Loucy (cell line): ENCODE results near the gene SLC5A11.
"Not testable (repeated sequence)": the region's sequence is repeated elsewhere in the genome, so short reads cannot be mapped to it uniquely, and the experiment has no call there.

Source experiments
- H2AFZ ChIP-seq: fragments of 200-600 bp; sonication (generic); 2 replicates; pipeline ENCODE4 v1.6.0; 2016; ENCODE audit warnings: antibody characterized with exemption, mild to moderate bottlenecking, low read length, moderate library complexity
- H3F3A ChIP-seq: fragments of 200-600 bp; 2 replicates; pipeline ENCODE4 v1.6.0; 2016; ENCODE audit warnings: antibody characterized with exemption, low read depth, mild to moderate bottlenecking
- H3K27me3 ChIP-seq: fragments of 200-600 bp; sonication (generic); 2 replicates; pipeline ENCODE4 v1.6.1; 2014; ENCODE audit warnings: low read length, mild to moderate bottlenecking; ENCODE audit not compliant: insufficient read depth, poor library complexity, severe bottlenecking
- H3K36me3 ChIP-seq: fragments of 200-600 bp; sonication (generic); 2 replicates; pipeline ENCODE4 v1.6.1; 2016; ENCODE audit warnings: low read length; ENCODE audit not compliant: insufficient read depth
- H3K4me1 ChIP-seq: fragments of 200-600 bp; sonication (generic); 2 replicates; pipeline ENCODE4 v1.5.1; 2014; ENCODE audit warnings: low read length, mild to moderate bottlenecking; ENCODE audit not compliant: insufficient read depth, poor library complexity, severe bottlenecking
- H3K4me2 ChIP-seq: fragments of 200-600 bp; sonication (generic); 2 replicates; pipeline ENCODE4 v1.6.0; 2014; ENCODE audit warnings: antibody characterized with exemption, low read length, low read depth, mild to moderate bottlenecking; ENCODE audit not compliant: poor library complexity, severe bottlenecking
- H3K4me3 ChIP-seq: fragments of 200-600 bp; sonication (generic); 2 replicates; pipeline ENCODE4 v1.5.1; 2014; ENCODE audit warnings: low read length, mild to moderate bottlenecking, mixed read lengths; ENCODE audit not compliant: poor library complexity, severe bottlenecking
- H3K79me2 ChIP-seq: fragments of 200-600 bp; sonication (generic); 2 replicates; pipeline ENCODE4 v1.6.1; 2014; ENCODE audit warnings: low read length; ENCODE audit not compliant: insufficient read depth
- H3K9ac ChIP-seq: fragments of 200-600 bp; sonication (generic); 2 replicates; pipeline ENCODE4 v1.6.0; 2014; ENCODE audit warnings: mild to moderate bottlenecking, low read depth, low read length, moderate library complexity; ENCODE audit not compliant: poor library complexity, severe bottlenecking
- H3K9me2 ChIP-seq: fragments of 200-600 bp; sonication (generic); replicated peaks from 2 replicates; pipeline ENCODE4 v1.6.1; 2016; ENCODE audit warnings: low read depth, low read length, mixed read lengths
- H3K9me3 ChIP-seq: fragments of 200-600 bp; sonication (generic); 2 replicates; pipeline ENCODE4 v1.6.1; 2014; ENCODE audit warnings: mild to moderate bottlenecking, antibody characterized with exemption, low read length, low read depth; ENCODE audit not compliant: insufficient read depth
- H4K20me1 ChIP-seq: fragments of 200-600 bp; sonication (generic); 2 replicates; pipeline ENCODE4 v1.6.0; 2014; ENCODE audit warnings: antibody characterized with exemption, low read length, mild to moderate bottlenecking; ENCODE audit not compliant: insufficient read depth, poor library complexity, severe bottlenecking
- CTCF ChIP-seq: fragments of 200-600 bp; sonication (generic); conservative IDR thresholded peaks from 2 replicates; pipeline ENCODE4 v1.5.1; 2014; ENCODE audit warnings: mild to moderate bottlenecking, antibody characterized with exemption, low read length
- EZH2phosphoT487 ChIP-seq: fragments of 200-600 bp; IDR thresholded peaks from 2 replicates; pipeline ENCODE4 v1.6.1; 2018; ENCODE audit warnings: antibody characterized with exemption, mild to moderate bottlenecking, moderate library complexity, borderline replicate concordance

The SLC5A11 gene

GRCh38 chr16:24805484-24805883 is 40.3 kb upstream of the SLC5A11 start:
- Histone ChIP-seq H3K79me2 (no peaks in the 10 kb centered on the region), H3K36me3 (peaks cover 97% of the 10 kb centered on the region), H3F3A (no peaks in the 10 kb centered on the region), H4K20me1 (no peaks in the 10 kb centered on the region), H2AFZ (no peak overlapping the region), H3K27me3 (no peaks in the 10 kb centered on the region), H3K9me2 (no peaks in the 10 kb centered on the region), H3K4me3 (no peak overlapping the region), H3K9ac (no peak overlapping the region), H3K9me3 (no peaks in the 10 kb centered on the region), H3K4me1 (no peaks in the 10 kb centered on the region), H3K4me2 (no peak overlapping the region)
- TF ChIP-seq EZH2phosphoT487 (no peak), CTCF (no peak)

- TF ChIP-seq EZH2phosphoT487 (no peak), CTCF (no peak)
- no peaks in the 10 kb centered on the region for H3K9me3 ChIP-seq
- no peaks in the 10 kb centered on the region for H3K79me2 ChIP-seq
- no peaks in the 10 kb centered on the region for H4K20me1 ChIP-seq
- H3K4me2 ChIP-seq: no peak overlapping the region
- H3K9ac ChIP-seq: no peak overlapping the region
- H3K27me3 ChIP-seq: no peaks in the 10 kb centered on the region
- H2AFZ ChIP-seq: no peak overlapping the region
- H3K36me3 ChIP-seq: peaks cover 94% of the 10 kb centered on the region
- H3K4me1 ChIP-seq: no peaks in the 10 kb centered on the region
- H3F3A ChIP-seq: no peaks in the 10 kb centered on the region
- H3K4me3 ChIP-seq: no peak overlapping the region
- no peaks in the 10 kb centered on the region for H3K9me2 ChIP-seq
These were observed 38.5 kb upstream of the SLC5A11 start for GRCh38 chr16:24807301-24807700.

- H3K36me3 ChIP-seq: peaks cover 92% of the 10 kb centered on the region
- no peak overlapping the region for H3K4me2 ChIP-seq
- TF ChIP-seq CTCF: no peak
- no peak for TF ChIP-seq EZH2phosphoT487
- H3F3A ChIP-seq: no peaks in the 10 kb centered on the region
- no peak overlapping the region for H3K4me3 ChIP-seq
- H3K9me2 ChIP-seq: no peaks in the 10 kb centered on the region
- no peaks in the 10 kb centered on the region for H3K4me1 ChIP-seq
- no peak overlapping the region for H3K9ac ChIP-seq
- no peak overlapping the region for H2AFZ ChIP-seq
- H3K27me3 ChIP-seq: no peaks in the 10 kb centered on the region
- H3K9me3 ChIP-seq: no peaks in the 10 kb centered on the region
- H3K79me2 ChIP-seq: no peaks in the 10 kb centered on the region
- no peaks in the 10 kb centered on the region for H4K20me1 ChIP-seq
These were observed 34.6 kb upstream of the SLC5A11 start for GRCh38 chr16:24810951-24811843.

- H3K4me1 ChIP-seq, H4K20me1 ChIP-seq, H3K79me2 ChIP-seq, H3F3A ChIP-seq, H3K9me3 ChIP-seq, H2AFZ ChIP-seq, H3K4me3 ChIP-seq, H3K9me2 ChIP-seq, H3K27me3 ChIP-seq, H3K4me2 ChIP-seq, H3K9ac ChIP-seq: not testable (repeated sequence)
- peaks cover 90% of the 10 kb centered on the region for H3K36me3 ChIP-seq
These were observed 33.0 kb upstream of the SLC5A11 start for GRCh38 chr16:24812813-24813212.
